Stimulated activated CD8-positive, alpha-beta memory T cell treated with anti-CD3 and anti-CD28 coated beads, Interleukin-7, amount 100 ng/mL, for 4 hours (primary cell): ENCODE results near the gene SEMA5A.

Experiments
- DNase-seq, 2 donors: peaks; one replicate each; pipeline ENCODE4 v3.0.0-alpha.2; 2020; ENCODE audit warnings: low read depth in 2 of 2

Gene SEMA5A

GRCh38 chr5:9279774-9280173 lies 266.1 kb downstream of the SEMA5A start:
- no peak for DNase-seq

DNA sequence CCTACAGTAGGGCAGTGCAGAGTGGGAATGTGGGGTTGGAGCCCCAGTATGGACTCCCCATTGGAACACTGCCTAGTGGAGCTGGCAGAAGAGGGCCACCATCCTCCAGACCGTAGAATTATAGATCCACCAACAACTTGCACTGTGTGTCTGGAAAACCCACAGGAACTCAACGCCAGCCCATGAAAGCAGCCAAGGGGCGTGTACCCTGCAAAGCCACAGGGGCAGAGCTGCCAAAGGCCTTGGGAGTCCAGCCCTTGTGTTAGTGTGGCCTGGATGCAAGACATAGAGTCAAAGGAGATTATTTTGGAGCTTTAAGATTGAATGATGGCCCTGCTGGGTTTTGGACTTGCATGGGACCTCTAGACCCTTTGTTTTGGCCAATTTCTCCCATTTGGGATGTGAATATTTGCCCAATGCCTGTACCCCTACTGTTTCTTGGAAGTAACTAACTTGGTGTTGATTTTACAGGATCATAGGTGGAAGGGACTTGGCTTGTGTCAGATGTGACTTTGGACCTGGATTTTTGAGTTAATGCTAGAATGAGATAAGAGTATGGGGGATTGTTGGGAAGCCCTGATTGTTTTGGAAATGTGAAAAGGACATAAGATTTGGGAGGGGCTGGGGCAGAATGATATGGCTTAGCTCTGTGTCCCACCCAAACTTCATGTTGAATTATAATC lies 266.8 kb downstream of the SEMA5A start:
- DNase-seq: no peak

DNA sequence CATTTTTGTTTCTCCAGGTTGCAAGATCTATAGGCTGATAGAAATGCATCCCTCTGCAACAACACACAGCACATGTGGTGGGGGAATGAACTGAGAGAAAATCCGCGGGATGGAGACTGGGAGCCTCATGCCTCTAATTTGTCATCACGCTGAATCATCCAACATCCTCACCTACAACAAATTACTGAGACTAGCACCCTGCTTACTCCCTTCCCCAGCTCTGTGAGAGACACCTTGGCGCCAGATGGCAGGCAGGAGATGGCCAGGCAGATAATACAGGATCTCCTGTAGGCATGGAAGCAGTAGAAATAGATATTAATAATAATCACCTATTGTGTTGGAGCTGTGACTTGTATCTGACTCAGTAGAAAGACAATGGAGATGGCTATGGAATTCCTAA lies 276.9 kb downstream of the SEMA5A start:
- DNase-seq: no peak

- DNase-seq: no peak
Measured at GRCh38 chr5:9268226-9268625, 277.6 kb downstream of the SEMA5A start.

DNA sequence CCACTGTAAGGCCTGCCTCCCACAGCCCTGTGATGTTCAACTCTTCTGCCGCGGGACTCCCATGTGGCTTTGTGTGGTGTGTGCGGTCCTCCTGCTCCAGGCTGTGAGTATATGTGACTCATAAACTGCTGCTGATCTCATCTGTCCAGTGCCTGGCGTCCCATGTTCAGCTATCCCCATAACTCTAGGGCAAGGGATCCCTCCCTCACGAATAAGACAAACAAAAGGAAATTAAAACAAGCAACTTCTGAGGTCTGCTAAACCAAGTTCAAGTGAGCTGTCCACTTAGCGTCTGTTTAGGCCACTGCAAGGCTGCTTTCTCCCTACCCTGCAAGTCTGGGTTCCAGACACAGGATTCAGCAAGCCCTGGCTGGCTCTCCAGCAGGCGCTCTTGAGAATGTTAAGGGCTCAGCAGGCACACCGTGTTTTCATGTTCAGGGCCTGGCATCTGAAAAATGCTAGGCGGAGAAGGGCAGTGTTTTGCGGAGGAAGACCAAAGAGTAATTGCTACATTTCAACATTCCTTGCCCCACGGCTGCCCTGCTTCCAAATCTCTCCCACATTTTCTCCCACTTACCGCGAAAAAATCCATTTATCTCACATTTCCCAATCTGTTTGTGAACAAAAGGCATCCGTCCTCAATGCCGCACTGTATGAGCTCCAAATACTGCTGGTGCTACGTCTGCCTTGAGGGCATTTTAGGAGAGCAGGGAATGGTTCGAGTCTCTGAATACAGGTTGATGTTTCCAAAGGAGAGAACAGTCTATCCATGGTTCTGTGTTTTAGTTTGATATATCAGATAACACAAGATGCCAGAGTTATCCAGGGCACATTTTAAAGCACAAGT lies 280.2 kb downstream of the SEMA5A start:
- no peak for DNase-seq

- DNase-seq: no peak
Measured at GRCh38 chr5:9264301-9264700, 281.6 kb downstream of the SEMA5A start.

DNA sequence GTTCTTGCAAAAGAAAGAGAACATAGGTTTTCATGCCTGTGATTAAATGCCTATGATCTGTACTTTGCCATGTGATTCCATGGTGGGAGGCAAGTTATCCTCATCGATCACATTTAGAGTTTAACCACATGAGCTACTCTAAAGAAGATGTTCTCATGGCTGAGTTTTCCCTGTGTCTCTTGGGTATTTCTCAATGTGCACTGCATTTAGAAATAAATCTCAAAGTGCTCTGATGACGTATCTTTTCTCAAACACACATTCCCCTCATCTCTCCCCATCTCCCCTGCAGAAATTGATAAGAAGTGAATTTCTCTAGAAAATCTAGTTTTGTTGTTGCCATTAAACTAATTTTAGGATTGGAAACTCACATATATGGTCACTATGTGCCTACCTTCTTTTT lies 282.2 kb downstream of the SEMA5A start:
- no peak for DNase-seq

DNA sequence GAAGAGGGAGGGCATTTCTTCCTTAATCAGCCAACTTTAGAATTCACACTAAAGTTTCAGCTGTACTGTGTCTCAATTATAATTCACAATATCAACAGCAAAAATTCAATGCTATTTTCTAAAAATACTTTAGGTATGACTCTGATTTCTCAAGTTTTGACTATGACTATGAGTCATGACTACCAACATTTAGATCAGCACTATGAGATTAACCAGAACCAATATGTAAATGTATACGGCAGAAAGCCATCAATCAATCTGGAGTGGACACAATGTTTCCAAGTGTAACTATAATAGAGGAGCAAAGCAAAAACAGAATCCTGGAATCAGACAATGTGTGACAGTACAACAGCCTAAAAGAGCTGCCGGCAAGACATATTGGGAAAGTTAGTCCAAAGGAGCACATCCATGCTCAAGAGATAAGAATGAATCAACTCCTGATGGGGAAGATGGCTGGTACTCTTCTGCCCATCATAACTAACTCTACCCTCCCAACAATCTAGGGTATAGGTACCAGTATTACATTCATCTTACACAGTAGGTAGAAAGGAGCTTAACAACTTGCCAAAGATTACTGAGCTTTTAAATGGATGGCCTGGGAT lies 294.4 kb downstream of the SEMA5A start:
- no peak for DNase-seq

GRCh38 chr5:9249231-9249630 lies 296.6 kb downstream of the SEMA5A start:
- no peak for DNase-seq

- DNase-seq: no peak
Measured at GRCh38 chr5:9245071-9245470, 300.8 kb downstream of the SEMA5A start.

- no peak for DNase-seq
Measured at GRCh38 chr5:9244417-9244816, 301.5 kb downstream of the SEMA5A start.

DNA sequence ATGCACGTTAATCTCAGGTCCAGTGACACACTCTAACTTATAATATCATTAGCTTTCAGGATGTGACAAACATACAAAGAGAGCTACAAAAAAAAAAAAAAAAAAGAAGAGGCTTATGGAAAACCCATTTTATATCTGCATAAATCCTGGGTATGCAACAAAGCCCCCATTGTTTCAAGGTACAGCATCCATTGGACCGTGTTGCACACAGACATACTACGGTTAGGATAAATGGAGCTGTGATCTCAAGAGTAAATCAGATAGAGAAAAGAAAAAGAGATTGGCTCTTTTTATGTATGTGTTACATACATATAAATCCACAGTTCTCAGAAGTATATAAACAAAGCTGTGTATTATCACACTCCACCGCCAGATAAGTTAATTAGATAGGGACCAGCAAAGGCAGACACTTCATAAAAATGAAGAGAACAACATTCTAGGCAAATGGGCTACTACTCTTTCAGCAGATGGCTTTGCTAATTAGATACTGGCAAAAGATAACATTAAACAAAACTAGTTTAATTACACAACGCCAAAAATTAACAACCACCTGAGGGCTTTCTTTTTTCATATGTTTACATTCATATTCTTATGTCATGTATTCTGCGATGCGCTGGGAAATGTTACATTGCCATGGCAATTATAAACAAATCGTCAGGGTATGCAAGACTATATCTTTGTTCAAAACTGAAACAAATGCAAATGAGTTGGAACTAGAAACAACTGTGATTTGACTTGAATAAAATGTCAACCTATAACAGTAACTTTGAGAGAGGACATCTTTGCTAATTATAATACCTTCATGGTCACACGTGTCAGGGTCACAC lies 304.2 kb downstream of the SEMA5A start:
- DNase-seq: no peak

DNA sequence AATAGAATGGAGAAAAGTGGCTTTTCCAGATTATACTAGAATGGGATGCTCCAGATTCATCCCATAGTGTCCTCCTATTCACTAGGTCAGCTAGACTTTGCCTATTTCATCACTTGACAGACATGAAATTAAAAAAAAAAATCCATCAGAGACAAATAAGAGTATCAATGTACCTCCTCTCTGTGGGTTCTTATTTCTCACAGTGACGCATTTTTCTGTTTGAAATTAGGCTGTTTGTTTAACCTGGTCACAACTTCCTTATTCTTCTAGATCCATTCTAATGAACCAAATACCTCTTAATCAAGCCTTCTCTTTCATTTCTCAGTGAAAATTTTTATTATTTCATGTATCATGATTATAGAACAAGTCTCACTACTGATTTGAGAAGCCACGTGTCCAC lies 305.4 kb downstream of the SEMA5A start:
- DNase-seq: no peak

DNA sequence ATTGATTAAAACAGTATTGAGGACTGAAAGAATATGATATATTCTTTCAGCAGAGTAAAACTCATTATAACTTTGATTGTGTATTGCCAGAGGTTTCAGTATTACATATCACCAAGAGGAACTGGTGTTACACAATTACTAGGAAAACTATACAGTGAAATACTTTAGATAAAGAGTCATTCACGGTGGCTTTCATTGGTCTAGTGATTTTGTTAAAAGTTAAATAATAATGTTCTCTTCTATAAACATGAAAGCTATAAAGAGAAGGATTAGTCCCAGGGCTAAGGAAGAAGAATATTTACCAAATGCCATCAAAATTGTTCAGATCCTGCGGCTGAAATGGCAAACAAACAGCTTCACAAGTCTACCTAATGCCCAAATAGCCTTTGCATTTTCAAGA lies 306.2 kb downstream of the SEMA5A start:
- no peak for DNase-seq

DNA sequence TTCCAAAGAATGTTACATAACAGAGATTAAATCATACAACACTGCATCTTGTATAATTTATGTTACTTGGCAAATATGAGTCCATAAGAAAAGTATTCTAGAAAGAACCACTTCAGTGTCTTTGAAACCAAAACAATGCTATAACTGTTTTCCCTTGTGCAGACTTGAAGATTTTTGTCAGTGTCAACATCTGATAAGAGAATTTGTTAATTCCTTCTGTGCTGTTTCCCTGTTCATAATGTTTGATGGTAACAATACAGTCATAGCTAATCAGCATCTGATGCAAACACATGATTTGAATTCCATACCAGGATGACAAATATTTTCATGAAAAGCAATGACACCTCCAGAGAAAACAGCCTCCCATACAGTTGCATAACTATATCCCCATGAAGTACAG lies 306.8 kb downstream of the SEMA5A start:
- DNase-seq: no peak

DNA sequence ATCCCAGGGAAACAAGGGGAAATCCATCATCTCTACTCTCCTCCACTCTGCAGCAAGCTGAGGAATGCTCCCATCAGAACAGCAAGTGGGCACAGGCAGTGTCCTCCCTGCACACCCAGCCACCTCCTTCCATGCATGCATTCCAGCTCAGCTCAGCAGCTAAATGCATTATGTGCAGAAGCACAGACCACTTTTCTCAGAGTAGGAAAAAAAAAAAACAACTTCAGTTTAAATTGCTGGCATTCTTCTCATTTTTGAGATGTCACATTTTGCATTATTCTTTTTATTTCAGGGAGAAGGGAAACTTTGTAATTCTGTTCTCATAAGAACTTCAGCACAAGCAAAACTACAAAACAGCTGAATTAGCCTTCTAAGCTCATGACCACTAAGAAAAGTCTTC lies 312.2 kb downstream of the SEMA5A start:
- DNase-seq: no peak

GRCh38 chr5:9233035-9233434 lies 312.8 kb downstream of the SEMA5A start:
- no peak for DNase-seq

DNA sequence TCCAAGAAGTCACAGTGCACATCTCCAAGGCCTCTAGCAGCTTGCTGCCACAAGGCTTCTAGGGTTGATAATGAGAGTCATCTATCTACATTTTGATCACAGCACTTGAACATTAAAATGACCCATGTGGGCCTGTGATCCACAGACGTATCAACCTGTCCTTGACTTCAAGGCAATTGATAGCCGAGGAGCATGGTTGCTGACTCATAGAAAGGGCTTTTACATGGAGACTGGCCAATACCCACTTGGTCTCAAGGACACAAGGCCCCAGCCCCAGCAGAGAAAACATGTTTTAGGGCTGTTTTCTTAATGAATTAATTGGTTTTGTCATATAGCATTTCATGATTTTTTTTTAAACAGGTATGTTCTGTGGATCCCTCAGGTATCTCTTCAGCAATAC lies 314.0 kb downstream of the SEMA5A start:
- DNase-seq: no peak

GRCh38 chr5:9230355-9230754 lies 315.5 kb downstream of the SEMA5A start:
- no peak for DNase-seq

DNA sequence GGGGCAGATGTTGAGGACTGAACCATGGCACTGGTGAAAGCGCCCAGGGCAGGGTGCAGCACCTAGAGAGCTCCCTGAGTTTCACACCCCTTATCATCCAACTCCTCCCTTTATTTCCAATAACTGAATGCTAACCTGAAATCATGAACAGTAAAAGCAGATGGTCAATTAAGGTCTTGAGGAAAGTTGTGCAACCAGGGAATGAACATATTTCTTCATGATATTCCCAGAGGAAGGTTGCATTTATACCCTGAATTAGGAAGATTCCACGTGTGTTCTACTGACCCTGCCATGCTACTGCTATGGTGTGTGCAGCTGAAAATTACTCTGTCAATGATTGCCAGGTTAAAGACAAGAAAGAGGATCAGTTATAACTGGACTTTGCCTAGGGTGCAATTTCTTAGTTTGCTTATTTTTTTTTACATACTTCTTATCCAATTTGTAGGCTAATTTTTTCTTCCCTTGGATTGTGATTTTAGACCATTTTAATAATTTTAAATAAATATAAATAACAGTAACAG lies 319.8 kb downstream of the SEMA5A start:
- no peak for DNase-seq

GRCh38 chr5:9222054-9222976 lies 323.6 kb downstream of the SEMA5A start:
- DNase-seq: no peak
